CD4-positive, alpha-beta T cell (primary cell): Measurements from ENCODE around the gene MYT1. TPM values are rescaled to one million over a fixed set of nuclear protein-coding genes. Genes with fewer than 3 reads are reported as not detected.

Source experiments
- ATAC-seq: fragments of 200-7000 bp; cut with Tn5 transposase; one replicate; pipeline ENCODE4 v1.10.0; 2022; ENCODE audit warnings: mild to moderate bottlenecking; ENCODE audit not compliant: poor library complexity
- CTCF ChIA-PET: fragments of 350-600 bp; sonication (Branson Sonifier 250); formaldehyde crosslinking; loops from one replicate; lab custom pipeline; 2021; ENCODE audit warnings: antibody characterized with exemption, inconsistent platforms; lab: Charles Lee
- POLR2A ChIA-PET: fragments of 350-600 bp; sonication (Branson Sonifier 250); formaldehyde crosslinking; loops from one replicate; lab custom pipeline; 2021; ENCODE audit warnings: antibody characterized with exemption, inconsistent platforms; lab: Charles Lee
- DNase-seq, 14 experiments: peaks; one replicate each; pipeline ENCODE4 v3.0.0-alpha.2; 2013 to 2020; ENCODE audit warnings: mixed read lengths in 2 of 14
- H3K27ac ChIP-seq, 2 donors: one replicate each; pipeline versions ENCODE4 v1.5.1 to v1.7.0; 2013; ENCODE audit warnings: low read length in 2 of 2, low read depth in 1 of 2, mild to moderate bottlenecking in 1 of 2
- H3K27me3 ChIP-seq, 2 experiments: 1 replicate in 1 of 2; 2 replicates in 1 of 2; pipeline versions ENCODE4 v1.6.1 to v1.7.0; 2013; ENCODE audit warnings: low read length in 2 of 2, control low read depth in 1 of 2, mild to moderate bottlenecking in 1 of 2, moderate library complexity in 1 of 2; ENCODE audit not compliant: insufficient read depth in 2 of 2, control insufficient read depth in 1 of 2
- H3K36me3 ChIP-seq: one replicate; pipeline ENCODE4 v1.6.1; 2013; ENCODE audit warnings: low read length, control low read depth; ENCODE audit not compliant: insufficient read depth
- H3K4me1 ChIP-seq: one replicate; pipeline ENCODE4 v1.6.1; 2013; ENCODE audit warnings: low read length, control low read depth; ENCODE audit not compliant: insufficient read depth
- H3K4me3 ChIP-seq: one replicate; pipeline ENCODE4 v1.5.1; 2013; ENCODE audit warnings: mild to moderate bottlenecking, low read length, moderate library complexity
- H3K9me3 ChIP-seq, 2 experiments: 1 replicate in 1 of 2; 2 replicates in 1 of 2; pipeline versions ENCODE4 v1.6.1 to v1.7.0; 2013; ENCODE audit warnings: low read length in 2 of 2, mild to moderate bottlenecking in 2 of 2, control low read depth in 1 of 2, moderate library complexity in 1 of 2; ENCODE audit not compliant: control insufficient read depth in 1 of 2, insufficient read depth in 1 of 2
- H3K27ac Mint-ChIP-seq: one replicate; pipeline ENCODE4 v1.8.0; 2020; ENCODE audit warnings: mixed read lengths
- H3K27me3 Mint-ChIP-seq: one replicate; pipeline ENCODE4 v1.8.0; 2021; ENCODE audit warnings: mixed read lengths
- H3K36me3 Mint-ChIP-seq: one replicate; pipeline ENCODE4 v1.8.0; 2021; ENCODE audit warnings: low read depth, mixed read lengths
- H3K4me1 Mint-ChIP-seq: one replicate; pipeline ENCODE4 v1.8.0; 2021; ENCODE audit warnings: low read depth, mixed read lengths
- H3K4me3 Mint-ChIP-seq: one replicate; pipeline ENCODE4 v1.8.0; 2020; ENCODE audit warnings: mild to moderate bottlenecking, mixed read lengths
- H3K9me3 Mint-ChIP-seq: one replicate; pipeline ENCODE4 v1.8.0; 2020; ENCODE audit warnings: mixed read lengths
- intact Hi-C, 2 experiments: fragments of 100-400 bp; cut with DNase I in 1 of 2; cut with micrococcal nuclease in 1 of 2; formaldehyde crosslinking; loops; one replicate each; pipeline versions ENCODE4 v1.15.1 to v1.9.0; 2023 to 2025; cut with DNase I, micrococcal nuclease
- total RNA-seq, 174 experiments: library from RNA in 2 of 174; stranded (reverse) in 2 of 174; gene quantifications; one replicate each; pipeline ENCODE4 v1.2.3 and lab custom pipeline; 2021 to 2026
- TF ChIP-seq, protein P1 (sequence below): fragments of 200-600 bp; IDR thresholded peaks from one replicate; pipeline ENCODE4 v1.8.0; 2022; ENCODE audit warnings: antibody characterized with exemption, mild to moderate bottlenecking

Gene MYT1
- total RNA-seq, 2 experiments from 2014 or later = 1.0 TPM; not detected in 1

DNA sequence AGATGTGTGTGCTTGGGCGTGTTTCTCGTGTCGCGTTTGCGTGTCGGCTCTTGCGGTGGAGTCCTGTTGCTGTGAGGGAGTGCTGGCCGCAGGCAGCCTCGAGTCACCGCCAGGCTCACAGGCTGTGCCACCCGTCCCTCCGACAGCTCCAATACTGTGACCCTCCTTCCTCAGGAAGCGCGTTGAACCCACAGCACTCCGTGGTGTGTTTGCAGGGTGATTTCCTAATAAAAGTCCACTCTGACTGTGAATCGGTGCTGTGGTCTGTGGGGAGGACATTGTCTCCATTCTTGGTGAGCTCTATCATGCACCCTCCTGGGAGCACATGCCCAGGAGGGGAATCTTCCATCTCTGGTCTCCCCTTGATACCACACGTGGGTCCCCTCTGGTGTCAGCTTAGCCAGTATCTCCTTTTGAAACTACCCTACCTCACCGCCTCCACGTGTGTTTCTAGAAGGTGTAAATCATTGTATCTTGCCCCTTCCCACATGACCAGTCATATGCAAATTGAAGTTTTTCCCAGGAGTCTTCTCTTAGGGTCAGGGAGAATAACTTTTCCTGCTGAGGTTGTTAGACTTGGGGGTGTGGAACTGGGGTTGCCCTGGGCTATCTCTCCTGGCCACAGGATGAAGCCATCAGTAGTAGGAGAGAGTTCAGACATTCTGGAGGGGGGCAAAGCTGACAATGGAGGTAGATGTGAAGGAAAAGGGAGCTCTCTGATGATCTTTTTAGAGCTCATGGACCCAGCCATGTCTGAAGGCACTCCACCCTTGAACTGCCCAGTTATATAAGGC, 77.9 kb downstream of the MYT1 start:
- peaks cover 7 to 9% of the 10 kb centered on the region in 2 experiments for H3K27me3 ChIP-seq
- Mint-ChIP-seq H3K4me1 (no peaks in the 10 kb centered on the region), H3K27ac (no peak overlapping the region), H3K27me3 (peaks cover 21% of the 10 kb centered on the region), H3K4me3 (no peak overlapping the region), H3K9me3 (no peaks in the 10 kb centered on the region), H3K36me3 (no peaks in the 10 kb centered on the region)
- no peak overlapping the region for H3K27ac ChIP-seq
- H3K9me3 ChIP-seq = no peaks in the 10 kb centered on the region
- H3K36me3 ChIP-seq = no peaks in the 10 kb centered on the region
- TF ChIP-seq, protein P1, sequence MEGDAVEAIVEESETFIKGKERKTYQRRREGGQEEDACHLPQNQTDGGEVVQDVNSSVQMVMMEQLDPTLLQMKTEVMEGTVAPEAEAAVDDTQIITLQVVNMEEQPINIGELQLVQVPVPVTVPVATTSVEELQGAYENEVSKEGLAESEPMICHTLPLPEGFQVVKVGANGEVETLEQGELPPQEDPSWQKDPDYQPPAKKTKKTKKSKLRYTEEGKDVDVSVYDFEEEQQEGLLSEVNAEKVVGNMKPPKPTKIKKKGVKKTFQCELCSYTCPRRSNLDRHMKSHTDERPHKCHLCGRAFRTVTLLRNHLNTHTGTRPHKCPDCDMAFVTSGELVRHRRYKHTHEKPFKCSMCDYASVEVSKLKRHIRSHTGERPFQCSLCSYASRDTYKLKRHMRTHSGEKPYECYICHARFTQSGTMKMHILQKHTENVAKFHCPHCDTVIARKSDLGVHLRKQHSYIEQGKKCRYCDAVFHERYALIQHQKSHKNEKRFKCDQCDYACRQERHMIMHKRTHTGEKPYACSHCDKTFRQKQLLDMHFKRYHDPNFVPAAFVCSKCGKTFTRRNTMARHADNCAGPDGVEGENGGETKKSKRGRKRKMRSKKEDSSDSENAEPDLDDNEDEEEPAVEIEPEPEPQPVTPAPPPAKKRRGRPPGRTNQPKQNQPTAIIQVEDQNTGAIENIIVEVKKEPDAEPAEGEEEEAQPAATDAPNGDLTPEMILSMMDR = no peak
- H3K4me1 ChIP-seq = peaks cover 7% of the 10 kb centered on the region
- ATAC-seq (no peak), DNase-seq (no peak)
- CTCF ChIA-PET = no interaction called here
- H3K4me3 ChIP-seq = no peak overlapping the region
- POLR2A ChIA-PET = interaction anchor here (1.4 kb wide), 1 partner anchor 14 kb away, joined by 5 read pairs; the partner anchor contains the start of gene PCMTD2
- intact Hi-C loops = no loop called here

DNA sequence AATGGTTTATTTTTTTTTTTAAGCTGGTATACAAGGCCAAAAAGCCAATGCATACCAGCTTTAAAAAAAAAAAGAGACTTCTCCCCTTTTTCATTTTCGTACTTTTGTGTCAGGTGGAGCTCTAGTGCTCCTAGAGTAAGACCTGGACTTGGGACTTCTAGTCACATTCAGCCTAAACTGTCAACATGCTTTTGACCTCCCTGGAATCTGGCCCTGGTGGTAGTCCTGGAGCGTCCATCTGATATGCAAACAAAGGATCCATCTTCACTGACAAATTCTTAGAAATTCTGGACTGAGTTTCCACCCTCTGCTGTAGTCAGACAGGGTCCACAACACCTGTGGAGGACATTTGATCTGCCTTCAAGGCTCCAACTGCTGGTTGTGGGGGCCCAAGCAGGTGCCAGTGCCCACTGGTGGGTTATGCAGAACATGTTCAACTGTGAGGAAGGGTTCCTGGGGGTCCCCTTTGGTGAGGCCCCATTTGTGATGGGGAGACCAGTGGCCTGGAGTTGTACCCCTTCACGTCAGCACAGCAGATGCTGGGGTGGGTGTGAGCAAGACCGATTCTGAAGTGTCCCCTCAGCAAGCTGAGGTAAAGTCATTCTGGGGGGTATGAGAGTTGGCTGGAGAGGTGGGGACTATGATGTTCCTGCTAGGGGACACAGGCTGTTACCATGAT, 78.7 kb downstream of the MYT1 start:
- H3K27me3 Mint-ChIP-seq = peaks cover 21% of the 10 kb centered on the region
- H3K4me1 Mint-ChIP-seq = no peaks in the 10 kb centered on the region
- H3K27ac Mint-ChIP-seq = no peak overlapping the region
- H3K9me3 ChIP-seq = no peaks in the 10 kb centered on the region
- H3K27ac ChIP-seq = no peak overlapping the region
- no peaks in the 10 kb centered on the region for H3K36me3 ChIP-seq
- no peak overlapping the region for H3K4me3 ChIP-seq
- no peak overlapping the region for H3K4me3 Mint-ChIP-seq
- ChIA-PET CTCF (no interaction called here), POLR2A (interaction anchor here (1.4 kb wide), 1 partner anchor 13 kb away, joined by 5 read pairs; the partner anchor contains the start of gene PCMTD2)
- TF ChIP-seq, protein P1 = no peak
- H3K27me3 ChIP-seq = peaks cover 7 to 11% of the 10 kb centered on the region in 2 experiments
- no peak for ATAC-seq
- H3K9me3 Mint-ChIP-seq = no peaks in the 10 kb centered on the region
- H3K4me1 ChIP-seq = peaks cover 7% of the 10 kb centered on the region
- intact Hi-C loops = no loop called here
- no peaks in the 10 kb centered on the region for H3K36me3 Mint-ChIP-seq
- no peak for DNase-seq

DNA sequence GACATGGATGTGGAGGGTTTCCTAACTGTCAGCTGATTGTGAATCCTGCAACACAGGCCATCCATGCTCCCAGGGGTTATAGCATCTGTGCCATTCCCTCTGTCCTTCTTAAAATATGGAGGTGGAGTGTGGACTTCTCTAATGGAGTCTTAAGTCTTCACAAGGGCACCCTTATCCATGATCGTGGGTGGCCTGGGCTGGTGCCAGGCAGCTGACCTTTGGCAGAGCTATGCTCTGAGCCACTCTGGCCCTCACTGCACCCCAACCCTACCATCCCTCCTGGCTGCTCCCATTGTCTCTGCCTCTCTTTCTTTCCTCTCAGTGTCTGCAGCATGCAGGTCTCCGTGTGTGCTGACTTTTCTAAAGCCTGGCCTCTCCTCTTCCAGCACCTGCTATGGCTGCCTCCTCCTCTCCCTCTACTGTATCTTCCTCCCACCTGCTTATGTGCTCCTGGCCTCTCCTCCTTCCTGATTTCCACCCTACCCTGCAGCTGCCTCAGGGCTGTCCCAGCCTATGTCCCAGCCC, 80.1 kb downstream of the MYT1 start:
- H3K9me3 ChIP-seq = no peaks in the 10 kb centered on the region
- H3K27ac ChIP-seq = no peak overlapping the region
- ChIA-PET POLR2A (no interaction called here), CTCF (no interaction called here)
- DNase-seq (no peak), ATAC-seq (no peak)
- H3K36me3 Mint-ChIP-seq = no peaks in the 10 kb centered on the region
- peaks cover 7% of the 10 kb centered on the region for H3K4me1 ChIP-seq
- no peak overlapping the region for H3K4me3 ChIP-seq
- no peaks in the 10 kb centered on the region for H3K9me3 Mint-ChIP-seq
- no peaks in the 10 kb centered on the region for H3K4me1 Mint-ChIP-seq
- peaks cover 7 to 11% of the 10 kb centered on the region in 2 experiments for H3K27me3 ChIP-seq
- no peak overlapping the region for H3K27ac Mint-ChIP-seq
- TF ChIP-seq, protein P1 = no peak
- no peak overlapping the region for H3K4me3 Mint-ChIP-seq
- peaks cover 21% of the 10 kb centered on the region for H3K27me3 Mint-ChIP-seq
- intact Hi-C loops = no loop called here
- no peaks in the 10 kb centered on the region for H3K36me3 ChIP-seq
